Kidney glomerular epithelial cell (primary cell): Measurements from ENCODE around the gene AANAT.
A peak's percentile ranks its signal among the peaks of the same experiment; 100 is the strongest.

Experiments used
- DNase-seq: peaks from one replicate; lab custom pipeline; 2025; lab: John Stamatoyannopoulos, UW

Gene AANAT

DNA sequence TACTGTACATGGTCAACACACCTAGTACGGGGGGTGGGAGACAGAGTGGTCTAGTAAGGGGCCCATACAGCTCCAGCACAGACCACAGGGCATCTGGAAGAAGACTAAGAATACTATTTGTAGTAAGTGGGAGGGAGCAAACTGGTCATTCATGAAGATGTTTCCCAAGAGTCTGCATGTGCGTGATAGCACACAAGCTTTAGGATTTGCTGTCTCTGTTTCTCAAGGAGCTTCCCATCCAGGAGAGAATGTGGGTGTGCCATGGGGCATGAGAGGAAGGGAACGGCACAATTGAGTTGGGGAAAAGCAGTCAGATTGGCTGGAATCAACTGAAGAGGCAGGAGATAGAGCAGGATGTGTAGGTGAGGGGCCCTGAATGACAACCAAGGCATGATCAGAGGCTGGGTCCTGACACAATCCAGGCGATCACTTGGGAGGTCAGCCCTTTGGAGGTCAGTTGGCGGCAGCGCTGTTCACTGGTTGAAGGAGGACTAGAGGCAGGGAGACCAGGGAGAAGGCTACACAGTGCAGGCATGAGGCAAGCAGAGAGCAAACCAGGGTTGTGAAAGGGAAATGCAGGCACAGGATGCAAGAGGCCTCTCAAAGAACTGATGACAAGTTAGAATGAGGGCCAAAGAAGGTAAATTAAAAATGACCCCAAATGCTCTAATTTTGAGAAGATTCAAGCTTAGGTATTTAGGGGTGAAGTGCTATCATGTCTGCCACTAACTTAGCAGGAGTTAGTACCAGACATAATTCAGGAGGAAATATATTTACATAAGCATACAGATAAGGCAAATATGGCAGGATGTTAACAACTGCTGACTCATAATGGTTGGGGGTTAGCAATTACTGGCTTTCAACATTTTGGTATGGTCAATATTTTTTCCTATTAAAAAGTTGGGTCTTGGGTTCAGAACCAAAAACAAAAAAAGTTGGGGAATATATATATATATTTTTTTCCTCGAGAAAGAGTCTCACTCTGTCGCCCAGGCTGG, 24.8 kb upstream of the AANAT start:
- no peak for DNase-seq

DNA sequence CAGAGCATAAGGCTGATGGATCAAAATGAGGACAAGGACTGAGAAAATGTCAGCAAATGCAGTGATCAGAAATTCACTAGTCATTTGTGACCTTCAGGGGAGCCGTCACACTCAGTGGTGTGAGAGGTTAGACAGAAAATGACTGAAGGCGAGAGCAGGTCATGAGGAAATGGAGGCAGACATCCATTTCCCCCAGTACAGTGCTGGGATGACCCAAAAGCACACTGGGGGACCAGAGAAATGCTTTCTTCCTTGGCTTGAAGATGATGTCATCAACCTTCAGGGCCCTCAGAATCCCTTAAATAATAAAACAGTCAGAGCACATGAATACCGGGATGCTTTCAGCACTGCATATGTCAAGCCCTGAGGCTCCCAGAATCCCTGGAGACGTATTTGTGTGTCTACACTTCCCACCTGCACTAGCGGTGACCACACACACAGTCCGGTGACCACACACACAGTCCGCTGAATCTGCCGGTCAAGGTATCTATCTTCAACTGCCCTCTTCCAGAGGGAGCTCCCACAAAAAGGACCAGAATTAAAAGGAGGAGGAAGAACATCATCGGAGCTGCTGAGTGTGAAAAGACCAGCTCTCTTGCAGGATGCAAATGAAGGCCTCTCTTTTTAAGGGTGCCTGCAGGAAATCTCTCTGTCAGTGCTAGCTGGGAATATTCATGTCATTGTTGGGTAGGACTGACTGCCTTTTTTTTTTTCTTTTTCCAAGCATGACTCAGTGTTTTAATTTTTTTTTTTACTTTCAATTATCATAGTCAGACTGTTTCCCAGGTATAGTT, 22.7 kb upstream of the AANAT start:
- DNase-seq, result no peak

DNA sequence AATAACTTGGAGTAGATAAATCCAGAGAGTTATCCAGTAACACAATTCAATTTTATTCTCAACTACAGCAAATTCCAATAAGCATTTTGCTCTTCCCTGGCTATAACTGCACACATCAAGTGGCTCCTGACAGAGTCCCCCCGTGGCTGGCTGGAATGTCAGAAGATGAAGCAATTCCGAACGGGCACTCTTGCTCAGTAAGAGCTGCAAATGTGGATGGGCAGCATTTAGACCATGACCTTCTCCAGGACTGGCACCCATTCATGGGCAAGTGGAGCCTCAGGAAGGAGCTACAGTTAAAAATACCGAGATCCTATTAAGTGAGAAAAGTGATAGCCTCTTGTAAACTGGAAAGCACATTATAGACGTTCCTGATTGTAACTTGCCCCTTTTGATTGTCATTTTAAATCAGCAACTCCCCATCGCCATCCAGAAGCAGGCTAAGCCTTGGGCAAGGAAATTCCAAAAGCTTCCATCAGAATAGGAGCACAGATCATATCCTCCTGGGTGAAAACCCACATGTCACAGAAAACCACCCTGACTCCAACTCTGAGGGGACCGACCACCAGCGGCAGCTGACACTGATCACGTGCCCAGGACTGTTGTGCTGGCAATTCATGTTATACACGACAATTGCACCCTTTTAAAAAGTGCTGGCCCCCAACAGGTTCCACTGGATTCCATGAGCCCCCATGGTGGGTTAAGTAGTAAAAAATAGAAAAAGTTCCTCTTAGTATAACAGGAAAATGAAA, 21.5 kb upstream of the AANAT start:
- no peak for DNase-seq

DNA sequence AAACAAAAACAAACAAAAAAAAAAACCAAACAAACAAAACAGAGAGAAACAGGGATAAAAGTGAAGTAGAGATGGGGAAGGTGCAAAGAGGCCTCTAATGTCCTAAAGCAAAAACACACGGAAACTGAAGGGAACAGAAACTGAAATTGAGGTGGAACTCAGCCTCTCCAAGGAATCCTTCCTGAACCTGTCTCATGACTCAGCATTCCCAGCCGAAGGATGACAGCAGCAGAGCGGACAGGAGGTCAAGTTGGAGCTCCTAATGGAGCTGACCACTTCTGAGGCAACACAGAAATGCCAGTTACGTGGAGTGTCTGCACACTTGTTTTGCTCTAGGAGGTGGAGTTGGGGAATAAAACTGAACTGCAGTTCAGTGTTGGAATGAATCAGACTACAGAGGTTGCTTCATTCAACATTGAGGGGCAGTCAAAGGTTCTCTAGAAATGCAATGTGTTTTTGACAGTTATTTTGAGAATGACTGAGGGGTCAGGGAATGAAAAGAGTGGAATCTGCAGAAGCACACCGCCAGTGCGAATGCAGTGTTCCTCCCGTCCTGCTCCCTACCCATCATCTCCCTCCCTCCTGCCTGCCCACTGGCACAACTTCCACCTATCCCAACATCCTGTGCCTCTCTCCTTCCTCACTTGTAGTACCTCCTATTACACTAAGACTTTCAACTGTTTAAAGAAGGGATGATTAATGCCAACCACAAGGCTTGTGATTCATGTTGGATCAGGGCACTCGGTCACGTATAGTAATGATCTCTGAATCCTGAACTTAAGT, 20.8 kb upstream of the AANAT start:
- peak; percentile 89 for DNase-seq

DNA sequence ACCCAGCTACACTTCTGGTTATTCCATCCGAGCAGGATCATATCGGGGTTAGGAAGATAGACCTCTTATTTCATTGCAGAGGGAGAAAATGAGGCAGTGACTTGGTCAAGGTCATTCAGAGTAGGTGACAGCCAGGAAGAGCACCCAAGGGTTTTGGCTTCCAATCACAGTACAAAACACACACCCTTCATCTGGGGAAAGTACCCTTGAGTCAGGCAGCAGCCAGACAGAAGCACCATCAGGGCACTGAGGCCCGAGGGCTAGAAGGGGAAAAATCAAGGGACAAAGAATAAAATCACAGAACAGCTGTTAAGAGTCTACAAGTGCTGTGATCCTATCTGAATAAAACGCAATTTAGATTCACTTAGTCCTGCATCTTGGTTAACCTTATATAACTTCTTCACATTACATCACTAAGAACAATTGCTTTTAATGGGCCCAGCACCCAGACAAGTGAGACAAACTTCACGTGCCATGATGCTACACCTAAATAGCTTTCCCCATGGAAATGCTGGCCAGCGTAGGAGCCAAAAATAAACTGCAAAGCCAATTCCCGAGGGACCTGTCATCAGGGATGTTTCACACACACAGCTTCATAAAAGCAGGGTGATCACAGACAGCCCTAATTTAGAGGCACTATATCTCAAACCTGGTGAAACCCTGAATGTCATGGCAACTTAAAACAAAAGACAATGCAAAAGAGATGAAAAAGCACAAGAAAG, 19.3 kb upstream of the AANAT start:
- DNase-seq, result no peak

DNA sequence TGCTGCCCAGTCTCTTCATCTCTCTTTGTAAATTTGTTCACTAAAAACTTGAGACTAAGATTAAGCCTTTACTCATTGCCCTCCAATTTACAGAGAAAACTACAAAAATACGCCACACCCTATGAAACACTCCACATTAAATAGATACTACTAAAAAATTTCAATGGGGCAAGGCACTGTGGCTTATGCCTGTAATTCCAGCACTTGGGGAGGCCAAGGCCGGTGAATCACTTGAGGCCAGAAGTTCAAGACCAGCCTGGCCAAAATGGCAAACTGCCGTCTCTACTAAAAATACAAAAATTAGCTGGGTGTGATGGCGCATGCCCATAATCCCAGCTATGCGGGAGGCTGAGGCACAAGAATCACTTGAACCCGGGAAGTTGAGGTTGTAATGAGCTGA, 18.3 kb upstream of the AANAT start:
- DNase-seq, result no peak

DNA sequence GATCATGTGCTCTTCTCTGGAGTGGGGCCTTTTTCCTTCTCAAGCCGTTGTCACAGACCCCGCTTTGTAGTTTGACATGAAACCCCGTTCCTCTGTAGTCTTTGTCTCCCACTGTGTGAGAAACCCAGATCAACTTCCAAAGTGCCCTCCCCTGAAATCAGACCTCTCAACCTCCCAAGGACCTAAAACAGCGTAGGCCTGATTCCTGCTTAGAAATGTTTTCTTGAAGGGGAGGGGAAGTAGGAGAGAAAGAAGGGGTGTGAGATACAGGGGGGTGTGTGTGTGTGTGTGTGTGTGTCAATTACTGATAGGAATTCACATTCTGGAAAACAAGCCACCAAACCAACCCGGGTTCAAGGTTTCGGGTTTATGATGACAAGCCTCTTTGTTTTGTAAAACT, 15.9 kb upstream of the AANAT start:
- DNase-seq, result no peak

DNA sequence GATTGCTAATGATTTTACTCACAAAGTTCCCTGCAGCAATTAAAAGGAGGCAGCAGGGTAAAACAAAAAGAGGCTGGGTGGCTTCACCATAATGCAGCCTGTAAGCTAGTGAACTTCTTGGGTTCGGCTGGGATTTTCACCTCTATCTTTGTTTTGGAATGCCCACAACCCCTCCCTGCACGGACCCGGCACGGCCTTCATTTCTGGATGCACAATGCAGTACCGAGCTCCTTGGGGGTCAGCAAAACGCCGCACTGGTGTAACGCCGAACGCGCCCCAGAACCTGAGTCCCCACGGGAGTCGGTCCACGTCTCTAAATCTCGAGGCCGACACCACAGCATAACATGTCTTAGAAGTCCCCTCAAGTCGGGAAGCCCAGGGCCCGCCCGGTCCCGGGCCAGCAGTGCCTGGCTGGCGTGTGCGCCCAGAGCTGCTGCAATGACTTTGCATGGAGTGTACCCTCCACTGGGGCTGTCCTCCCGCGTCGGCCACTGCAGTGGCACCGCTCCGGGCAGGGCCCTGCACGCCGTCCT, 15.2 kb upstream of the AANAT start:
- no peak for DNase-seq

DNA sequence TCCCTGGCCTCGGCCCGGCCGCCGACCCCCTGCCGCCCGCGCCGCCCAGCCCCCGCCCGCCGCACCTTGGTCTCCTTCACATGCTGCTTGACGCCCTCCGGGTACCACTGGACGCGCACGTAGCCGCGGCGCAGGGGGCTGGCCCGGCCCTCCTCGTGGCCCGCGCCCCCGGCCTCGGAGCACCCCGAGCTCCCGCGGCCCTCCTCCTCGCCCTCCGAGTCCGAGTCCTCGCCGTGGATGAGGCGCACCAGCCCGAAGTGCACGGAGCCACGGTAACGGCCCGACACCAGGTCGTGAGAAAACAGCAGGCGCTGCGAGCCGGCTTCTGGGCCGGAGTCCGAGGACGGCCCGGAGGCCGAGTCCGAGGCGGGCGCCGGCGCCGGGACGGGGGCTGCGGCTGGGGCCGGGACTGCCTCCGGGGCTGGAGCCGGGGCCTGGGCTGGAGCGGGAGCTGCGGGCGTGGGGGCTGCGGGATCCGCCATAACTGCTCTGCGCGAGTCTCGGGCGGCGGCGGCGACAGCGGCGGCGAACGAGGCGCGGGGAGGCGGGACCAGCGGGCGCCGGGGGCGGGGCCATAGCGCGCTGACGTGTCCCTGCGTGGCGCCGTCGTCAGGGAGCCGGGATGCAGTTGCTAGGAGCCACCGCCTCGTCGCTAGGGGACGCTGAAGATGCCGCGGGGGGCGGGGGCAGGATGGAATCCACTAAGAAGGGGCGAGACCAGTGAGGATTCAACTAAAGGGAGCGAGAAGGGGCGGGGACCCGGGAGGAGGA, 14.6 kb upstream of the AANAT start, which contains the start of gene UBE2O:
UBE2O (minus strand) TSS at position 493 of the 771 bp plus-strand sequence; CDS start at position 482, 11 bp downstream.
- DNase-seq, result peak; percentile 75

DNA sequence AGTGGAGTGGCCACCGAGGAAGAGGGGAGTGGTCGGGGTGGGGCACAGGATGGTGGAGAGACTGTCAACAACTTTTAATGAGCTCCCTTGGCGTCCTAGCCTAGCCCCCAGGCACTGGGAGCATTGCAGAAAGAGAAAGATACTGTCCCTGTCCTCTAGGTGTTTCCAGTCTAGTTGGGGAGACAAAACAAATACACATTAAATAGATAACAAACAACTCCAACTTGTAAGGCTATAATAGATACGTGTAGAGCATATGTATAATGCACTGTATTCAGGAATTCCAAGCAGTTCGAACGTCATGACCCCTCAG, 14.0 kb upstream of the AANAT start:
- no peak for DNase-seq

DNA sequence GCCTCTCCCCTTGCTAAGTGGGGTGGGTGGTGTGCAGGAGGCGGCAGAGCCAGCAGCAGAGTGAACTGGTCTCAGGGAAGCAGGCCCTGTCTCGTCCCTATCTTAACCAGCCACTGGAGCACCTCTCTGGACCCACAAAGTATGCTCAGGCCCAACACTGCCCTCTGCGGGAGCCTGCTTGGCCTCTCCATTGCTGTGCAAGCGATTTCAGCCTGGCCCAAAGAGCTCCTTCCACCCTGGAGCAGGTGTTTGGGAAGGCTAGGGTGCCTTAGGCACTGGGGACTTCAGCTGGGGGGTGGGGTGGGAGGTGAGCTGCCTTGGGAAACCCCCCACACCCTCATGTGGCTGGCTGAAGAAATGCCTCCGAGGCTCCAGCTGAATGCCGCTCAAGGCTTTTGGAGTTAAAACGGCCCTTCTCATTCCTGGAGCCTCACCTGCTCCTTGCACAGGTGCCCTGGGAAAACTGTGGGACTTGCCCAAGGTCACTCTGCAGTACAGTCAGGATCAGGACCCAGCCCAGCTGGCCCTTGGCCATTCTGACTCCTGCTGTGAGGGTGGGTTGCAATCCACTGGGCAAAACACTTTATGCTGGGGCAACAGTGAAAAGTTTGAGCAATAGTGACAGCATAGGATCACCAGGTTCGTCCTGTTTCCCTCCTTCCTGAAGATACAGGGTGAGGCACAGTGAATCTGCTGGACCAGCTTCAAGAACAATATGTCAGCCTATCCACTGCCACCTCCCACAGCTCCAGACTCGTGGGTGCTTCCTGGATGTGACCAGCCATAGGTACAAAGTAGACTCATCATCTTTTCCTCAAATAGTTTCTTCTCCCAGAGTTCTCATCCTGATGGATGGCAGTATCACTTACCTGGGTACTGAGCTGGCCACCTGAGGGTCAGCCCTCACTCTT, 8.6 kb upstream of the AANAT start:
- DNase-seq, result peak; percentile 31

DNA sequence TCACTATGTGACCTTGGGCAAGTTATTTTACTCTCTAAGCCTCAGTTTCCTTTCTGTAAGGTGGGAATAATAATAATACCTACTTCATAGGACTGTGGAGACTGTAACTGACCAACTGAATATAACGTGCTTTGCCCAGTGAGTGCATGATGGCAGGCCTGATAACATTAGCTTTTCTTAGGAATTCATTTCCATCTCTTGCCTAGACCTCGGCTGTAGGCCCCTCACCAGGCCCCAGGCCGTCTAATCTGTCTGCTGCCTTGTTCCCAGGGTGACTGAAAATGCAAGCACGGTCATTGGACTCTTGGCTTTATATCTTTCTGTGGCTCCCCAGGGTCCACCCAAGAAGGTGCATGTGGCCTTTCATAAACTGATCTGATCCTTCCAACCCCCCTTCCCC, 7.7 kb upstream of the AANAT start:
- no peak for DNase-seq

DNA sequence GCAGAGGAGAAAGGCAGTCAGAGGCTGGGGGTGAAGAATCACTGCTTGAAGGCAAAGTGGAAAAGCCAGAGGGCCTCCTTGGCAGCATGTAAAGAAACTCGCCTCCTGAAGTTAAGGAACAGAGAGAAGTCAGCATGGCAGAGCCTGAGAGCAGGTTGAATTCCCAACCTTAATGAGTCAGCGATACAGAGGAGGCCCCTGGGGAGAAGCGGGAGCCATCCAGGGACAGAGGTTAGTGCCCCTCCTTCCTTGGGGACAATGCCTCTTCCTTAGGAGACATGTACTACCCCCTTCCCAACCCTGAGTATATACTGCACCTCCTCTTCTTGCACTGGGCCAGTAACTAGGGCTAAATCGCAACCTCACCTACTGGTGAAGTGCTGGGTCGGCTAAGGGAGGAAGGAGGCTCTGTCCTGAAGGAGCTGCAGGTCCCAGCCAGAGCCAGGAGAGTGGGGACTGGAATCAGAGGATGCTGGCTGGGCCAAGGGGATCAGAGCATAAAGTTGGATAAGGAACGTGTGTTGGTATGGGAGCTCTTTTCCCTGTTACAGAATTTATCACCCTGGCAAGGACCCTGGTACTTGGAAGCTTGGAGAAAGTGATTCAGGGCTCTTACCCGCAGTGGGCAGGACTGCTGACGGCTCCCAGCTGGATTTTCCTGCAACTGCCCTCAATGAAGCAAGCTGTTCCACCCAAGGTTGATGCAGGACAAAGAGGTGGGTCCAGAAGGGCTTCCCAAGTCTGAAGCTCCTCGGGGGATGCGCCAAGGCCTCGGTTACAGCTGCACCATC, 5.4 kb upstream of the AANAT start:
- no peak for DNase-seq

DNA sequence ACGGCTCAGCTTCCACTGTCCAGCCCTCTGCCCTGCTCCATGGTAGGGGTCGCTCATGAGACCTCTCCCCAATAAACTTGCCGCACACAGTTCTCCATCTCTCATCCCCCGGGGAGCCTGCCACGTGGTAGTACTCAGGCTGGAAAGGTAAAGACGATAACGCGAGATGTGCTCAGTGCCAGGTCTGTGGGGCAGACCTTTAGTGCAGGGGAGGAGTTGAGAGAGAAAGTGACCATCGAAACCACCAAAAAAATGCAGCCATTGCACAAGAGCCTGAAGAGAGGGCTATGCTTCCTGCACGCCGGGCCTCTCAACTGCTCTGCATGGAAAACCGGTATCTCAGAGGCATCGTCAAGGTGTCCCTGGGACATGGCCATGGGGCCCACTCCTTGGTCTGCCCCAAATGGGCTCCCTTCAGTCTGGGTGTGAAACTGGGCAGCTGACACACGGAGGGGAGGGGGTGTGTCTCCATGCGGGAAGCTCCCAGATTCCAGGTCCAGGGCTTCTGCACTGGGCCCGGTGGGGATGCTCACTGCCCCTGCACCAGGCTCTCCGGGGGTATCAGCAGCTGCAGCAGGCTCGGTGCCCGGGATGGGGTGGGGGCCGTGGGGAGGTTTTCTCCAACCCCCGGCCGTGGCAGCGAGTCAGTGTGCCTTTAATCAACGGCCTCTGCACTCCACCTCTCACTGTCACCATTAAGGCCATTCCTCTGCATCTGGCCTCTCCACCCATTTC, 4.7 kb upstream of the AANAT start:
- no peak for DNase-seq

DNA sequence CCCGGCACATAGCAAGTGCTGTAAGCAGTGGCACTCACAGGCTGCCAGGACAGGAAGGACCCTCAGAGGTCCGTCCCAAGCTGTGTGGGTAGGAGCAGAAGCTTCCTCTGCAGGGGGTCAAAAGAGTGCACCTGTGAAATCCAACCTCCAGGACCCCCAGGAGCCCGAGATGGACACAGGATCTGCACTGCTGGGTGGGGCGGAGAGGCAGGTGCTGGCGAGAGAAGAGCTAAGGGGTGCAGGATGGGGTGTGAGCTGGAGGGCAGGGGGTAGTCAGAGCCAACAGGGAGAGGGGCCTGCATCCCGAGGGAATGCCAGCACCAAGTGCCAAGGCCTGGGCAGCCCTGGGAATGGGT, 650 bp upstream of the AANAT start:
- DNase-seq, result no peak

DNA sequence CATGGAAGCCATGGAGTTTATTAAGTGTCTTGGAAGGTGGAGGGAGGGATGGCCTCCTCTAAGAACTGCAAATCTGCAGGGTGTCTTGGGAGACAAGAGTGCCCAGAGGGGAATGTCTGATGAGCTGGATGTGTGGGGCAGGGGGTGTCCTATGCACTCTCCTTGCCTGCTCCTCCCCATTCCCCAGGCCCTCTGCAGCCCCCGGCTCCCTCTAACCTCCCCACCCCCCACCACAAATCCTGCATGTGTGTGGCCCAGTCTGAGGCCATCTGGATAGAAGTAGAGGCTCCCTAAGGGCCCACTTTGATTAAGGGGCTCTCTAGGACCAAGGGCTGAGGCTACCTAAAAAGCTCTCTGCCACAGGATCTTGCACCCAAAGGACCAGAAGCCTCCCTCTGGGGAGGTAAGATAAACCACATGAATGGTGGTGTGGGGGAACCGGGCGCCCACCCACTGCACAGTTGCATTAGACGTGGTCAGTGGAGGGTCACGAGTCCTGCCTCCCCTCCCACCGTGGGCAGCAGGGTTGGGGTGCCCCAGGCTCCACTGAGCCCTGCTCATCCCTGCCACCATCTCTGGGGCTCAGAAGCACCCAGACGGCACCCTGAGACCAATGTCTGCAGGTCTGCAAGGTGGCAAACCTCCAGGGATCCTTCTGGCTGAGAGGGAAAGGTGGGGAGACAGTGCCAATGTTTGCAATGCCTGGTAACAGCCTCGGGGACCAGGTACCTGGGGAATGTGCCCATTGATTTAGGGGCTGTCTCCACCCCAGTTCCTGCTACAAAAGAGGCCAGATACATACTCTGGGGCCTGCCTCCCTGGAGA, 618 bp downstream of the AANAT start:
- DNase-seq, result no peak

DNA sequence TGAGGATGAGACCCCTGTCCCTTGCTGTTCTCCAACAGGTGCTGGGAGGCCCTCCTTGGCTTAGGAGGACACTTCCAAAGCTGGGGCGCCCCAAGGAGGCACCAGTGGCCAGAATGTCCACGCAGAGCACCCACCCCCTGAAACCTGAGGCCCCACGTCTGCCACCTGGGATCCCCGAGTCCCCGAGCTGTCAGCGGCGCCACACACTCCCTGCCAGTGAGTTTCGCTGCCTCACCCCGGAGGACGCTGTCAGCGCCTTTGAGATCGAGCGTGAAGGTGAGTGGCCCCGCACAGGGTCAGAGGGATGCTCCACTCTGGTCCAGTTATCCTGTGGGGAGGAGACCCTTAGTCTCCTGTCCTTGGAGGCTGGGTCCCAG, 1.2 kb downstream of the AANAT start:
- DNase-seq, result no peak
